Measurements from ENCODE around the gene GAB1. TPM values are rescaled to one million over a fixed set of nuclear protein-coding genes. Genes with fewer than 3 reads are reported as not detected.
A peak's percentile ranks its signal among the peaks of the same experiment; 100 is the strongest.

Gene GAB1
- total RNA-seq, 1 donor from 2014 or later: 33.2 TPM

- TF ChIP-seq CTCF (IDR thresholded peaks at IDR 0.05): no peak
- peaks cover 12% of the 10 kb centered on the region for H3K36me3 Mint-ChIP-seq (ENCODE audit: low read depth)
- H3K4me3 Mint-ChIP-seq (ENCODE audit: unreplicated experiment): no peak overlapping the region
- no peak for DNase-seq (ENCODE audit: low spot score)
- H3K27me3 Mint-ChIP-seq (ENCODE audit: low read depth): no peaks in the 10 kb centered on the region
- H3K9me3 Mint-ChIP-seq (ENCODE audit: low read depth): no peaks in the 10 kb centered on the region
- no peaks in the 10 kb centered on the region for H3K4me1 Mint-ChIP-seq (ENCODE audit: low read depth)
- H3K27ac Mint-ChIP-seq (ENCODE audit: unreplicated experiment): no peak overlapping the region
Measured at GRCh38 chr4:143477487-143477886, 140.8 kb downstream of the GAB1 start.

DNA sequence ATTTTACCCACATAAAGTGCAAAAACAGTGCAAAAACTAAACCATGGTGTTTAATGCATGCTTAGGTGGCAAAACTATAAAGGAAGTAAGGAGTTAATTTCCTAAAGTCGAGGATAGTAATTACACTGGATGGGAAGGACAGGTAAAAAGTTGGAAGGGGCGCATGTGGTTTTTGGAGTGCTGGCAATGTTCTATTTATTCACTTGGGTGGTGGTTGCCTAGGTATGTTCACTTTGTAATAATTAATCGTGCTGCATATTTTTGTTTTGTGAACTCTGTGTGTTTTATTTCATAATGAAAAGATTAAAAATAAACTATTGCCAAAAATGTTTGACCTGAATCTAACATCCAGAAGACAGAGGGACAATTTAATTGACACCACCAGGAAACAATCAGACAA is 144.7 kb downstream of the GAB1 start:
- H3K27ac Mint-ChIP-seq (ENCODE audit: unreplicated experiment): no peak overlapping the region
- H3K36me3 Mint-ChIP-seq (ENCODE audit: low read depth): peaks cover 3% of the 10 kb centered on the region
- H3K4me3 Mint-ChIP-seq (ENCODE audit: unreplicated experiment): no peak overlapping the region

GRCh38 chr4:143482840-143483239 is 146.2 kb downstream of the GAB1 start:
- no peaks in the 10 kb centered on the region for H3K36me3 Mint-ChIP-seq (ENCODE audit: low read depth)
- no peak for DNase-seq (ENCODE audit: low spot score)
- peak; percentile 94 for TF ChIP-seq CTCF (IDR thresholded peaks at IDR 0.05)
- no peak overlapping the region for H3K4me3 Mint-ChIP-seq (ENCODE audit: unreplicated experiment)
- H3K27me3 Mint-ChIP-seq (ENCODE audit: low read depth): no peaks in the 10 kb centered on the region
- H3K27ac Mint-ChIP-seq (ENCODE audit: unreplicated experiment): no peak overlapping the region
- peaks cover 2% of the 10 kb centered on the region for H3K4me1 Mint-ChIP-seq (ENCODE audit: low read depth)
- no peaks in the 10 kb centered on the region for H3K9me3 Mint-ChIP-seq (ENCODE audit: low read depth)

More for the DNA sequence above, 144.7 kb downstream of the GAB1 start:
- Mint-ChIP-seq H3K9me3 (ENCODE audit: low read depth) (no peaks in the 10 kb centered on the region), H3K27me3 (ENCODE audit: low read depth) (no peaks in the 10 kb centered on the region), H3K4me1 (ENCODE audit: low read depth) (peaks cover 2% of the 10 kb centered on the region)
- no peak for DNase-seq (ENCODE audit: low spot score)
- TF ChIP-seq CTCF (IDR thresholded peaks at IDR 0.05): no peak

GRCh38 chr4:143486314-143486713 is 149.6 kb downstream of the GAB1 start:
- Mint-ChIP-seq H3K9me3 (ENCODE audit: low read depth) (peaks cover 2% of the 10 kb centered on the region), H3K4me1 (ENCODE audit: low read depth) (peaks cover 2% of the 10 kb centered on the region), H3K27me3 (ENCODE audit: low read depth) (no peaks in the 10 kb centered on the region), H3K36me3 (ENCODE audit: low read depth) (no peaks in the 10 kb centered on the region), H3K27ac (ENCODE audit: unreplicated experiment) (no peak overlapping the region), H3K4me3 (ENCODE audit: unreplicated experiment) (no peak overlapping the region)
- no peak for DNase-seq (ENCODE audit: low spot score)
- TF ChIP-seq CTCF (IDR thresholded peaks at IDR 0.05): no peak

DNA sequence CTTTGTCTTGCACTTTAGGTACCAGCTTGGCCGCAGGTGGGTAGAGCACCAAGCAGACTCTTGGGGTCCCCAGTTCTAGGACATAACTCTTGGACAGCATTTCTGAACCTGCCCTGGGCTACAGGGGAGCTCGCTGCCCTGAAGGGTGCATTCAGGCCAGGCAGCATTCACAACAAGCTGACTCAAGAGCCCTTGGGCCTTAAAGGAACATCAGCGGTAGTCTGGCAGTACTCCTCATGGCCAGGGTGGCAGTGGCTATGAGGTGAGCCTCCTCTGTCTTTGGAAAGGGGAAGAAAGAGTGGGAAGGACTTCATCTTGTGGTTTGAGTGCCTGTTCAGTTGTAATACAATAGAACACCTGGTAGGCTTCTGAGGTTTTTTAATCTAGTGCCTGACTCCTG is 152.0 kb downstream of the GAB1 start:
- Mint-ChIP-seq H3K4me1 (ENCODE audit: low read depth) (no peaks in the 10 kb centered on the region), H3K9me3 (ENCODE audit: low read depth) (peaks cover 15% of the 10 kb centered on the region), H3K4me3 (ENCODE audit: unreplicated experiment) (no peak overlapping the region), H3K36me3 (ENCODE audit: low read depth) (peaks cover 5% of the 10 kb centered on the region), H3K27ac (ENCODE audit: unreplicated experiment) (no peak overlapping the region), H3K27me3 (ENCODE audit: low read depth) (no peaks in the 10 kb centered on the region)
- no peak for TF ChIP-seq CTCF (IDR thresholded peaks at IDR 0.05)
- no peak for DNase-seq (ENCODE audit: low spot score)
